Gastroesophageal sphincter (tissue), 3 donors: Measurements from ENCODE around the gene GTSF1L.

Experiments used
- POLR2A ChIP-seq, 2 donors: fragments of 450-650 bp; IDR thresholded peaks; one replicate each; pipeline ENCODE4 v1.6.1; 2017; ENCODE audit warnings: antibody characterized with exemption in 2 of 2, mild to moderate bottlenecking in 2 of 2, moderate library complexity in 1 of 2
- TF ChIP-seq, protein P1 (sequence below), 4 experiments: fragments of 200-600 bp in 2 of 4; fragments of 450-650 bp in 2 of 4; sonication (generic) in 1 of 4; IDR thresholded peaks; one replicate each; pipeline ENCODE4 v1.5.1; 2017 to 2019; ENCODE audit warnings: antibody characterized with exemption in 4 of 4, mild to moderate bottlenecking in 2 of 4, moderate library complexity in 2 of 4

DNA sequence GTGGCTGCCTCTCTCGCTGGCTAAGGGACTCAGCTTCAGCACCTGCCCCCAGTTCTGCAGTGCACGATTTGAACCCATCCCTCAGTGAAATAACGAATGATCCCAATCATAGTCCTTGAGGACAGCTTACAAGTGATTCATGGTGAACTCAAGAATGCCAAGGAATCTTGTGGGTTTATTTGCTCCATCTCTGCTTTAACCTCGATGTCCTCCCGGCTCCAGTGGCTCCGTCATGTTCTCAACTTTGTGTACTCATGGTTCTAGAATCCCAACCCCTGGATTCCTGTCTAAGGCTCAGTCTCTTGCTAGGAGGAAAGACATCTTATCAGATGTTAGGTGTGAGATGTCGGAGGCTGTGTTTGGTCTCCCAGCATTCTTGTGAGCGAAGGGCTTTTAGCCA, 29.0 kb upstream of the GTSF1L start:
- TF ChIP-seq, protein P1, sequence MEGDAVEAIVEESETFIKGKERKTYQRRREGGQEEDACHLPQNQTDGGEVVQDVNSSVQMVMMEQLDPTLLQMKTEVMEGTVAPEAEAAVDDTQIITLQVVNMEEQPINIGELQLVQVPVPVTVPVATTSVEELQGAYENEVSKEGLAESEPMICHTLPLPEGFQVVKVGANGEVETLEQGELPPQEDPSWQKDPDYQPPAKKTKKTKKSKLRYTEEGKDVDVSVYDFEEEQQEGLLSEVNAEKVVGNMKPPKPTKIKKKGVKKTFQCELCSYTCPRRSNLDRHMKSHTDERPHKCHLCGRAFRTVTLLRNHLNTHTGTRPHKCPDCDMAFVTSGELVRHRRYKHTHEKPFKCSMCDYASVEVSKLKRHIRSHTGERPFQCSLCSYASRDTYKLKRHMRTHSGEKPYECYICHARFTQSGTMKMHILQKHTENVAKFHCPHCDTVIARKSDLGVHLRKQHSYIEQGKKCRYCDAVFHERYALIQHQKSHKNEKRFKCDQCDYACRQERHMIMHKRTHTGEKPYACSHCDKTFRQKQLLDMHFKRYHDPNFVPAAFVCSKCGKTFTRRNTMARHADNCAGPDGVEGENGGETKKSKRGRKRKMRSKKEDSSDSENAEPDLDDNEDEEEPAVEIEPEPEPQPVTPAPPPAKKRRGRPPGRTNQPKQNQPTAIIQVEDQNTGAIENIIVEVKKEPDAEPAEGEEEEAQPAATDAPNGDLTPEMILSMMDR (IDR thresholded peaks at IDR 0.05): no peak
- no peak for TF ChIP-seq POLR2A (IDR thresholded peaks at IDR 0.05)
